ENCODE data around the gene C4orf54. TPM values are rescaled to one million over a fixed set of nuclear protein-coding genes. Genes with fewer than 3 reads are reported as not detected.

The C4orf54 gene
- total and polyA plus RNA-seq, 4 donors: under 0.01 to 0.06 (median 0.01) TPM

GRCh38 chr4:99653916-99654315 lies 3.7 kb downstream of the C4orf54 start:
- H3K4me3 ChIP-seq: no peak overlapping the region
- no peaks in the 10 kb centered on the region for H3K36me3 ChIP-seq (ENCODE audit: control insufficient read depth in 4 of 4, insufficient read depth in 4 of 4, low read length in 4 of 4)
- WGBS, 2 donors: 88 to 94% methylated on average over 9 of the region's 9 CpGs
- no peak overlapping the region for H3K9ac ChIP-seq (ENCODE audit: insufficient read depth in 1 of 2, low read length in 2 of 2)
- ATAC-seq (ENCODE audit: insufficient read depth, low FRiP score) (no peak), DNase-seq (no peak)
- H3K27ac ChIP-seq (ENCODE audit: low read depth in 1 of 2, low read length in 1 of 2): no peak overlapping the region
- H3K9me3 ChIP-seq (ENCODE audit: control insufficient read depth in 4 of 4, insufficient read depth in 3 of 4, low read length in 3 of 4): peaks cover 0 to 2% (median 0%) of the 10 kb centered on the region in 4 donors
- TF ChIP-seq CTCF (IDR thresholded peaks at IDR 0.05; ENCODE audit: control extremely low read depth, extremely low read depth): no peak
- no peaks in the 10 kb centered on the region for H3K27me3 ChIP-seq (ENCODE audit: control insufficient read depth in 3 of 3, insufficient read depth in 3 of 3, low read length in 2 of 3)
- H3K4me1 ChIP-seq (ENCODE audit: control insufficient read depth in 5 of 5, insufficient read depth in 5 of 5, low read length in 5 of 5): peaks cover 0 to 7% (median 0%) of the 10 kb centered on the region in 5 donors

- Histone ChIP-seq H3K36me3 (ENCODE audit: control insufficient read depth in 4 of 4, insufficient read depth in 4 of 4, low read length in 4 of 4) (no peaks in the 10 kb centered on the region), H3K9me3 (ENCODE audit: control insufficient read depth in 4 of 4, insufficient read depth in 3 of 4, low read length in 3 of 4) (peaks cover 0 to 2% (median 0%) of the 10 kb centered on the region in 4 donors), H3K27ac (ENCODE audit: low read depth in 1 of 2, low read length in 1 of 2) (no peak overlapping the region), H3K27me3 (ENCODE audit: control insufficient read depth in 3 of 3, insufficient read depth in 3 of 3, low read length in 2 of 3) (no peaks in the 10 kb centered on the region), H3K4me1 (ENCODE audit: control insufficient read depth in 5 of 5, insufficient read depth in 5 of 5, low read length in 5 of 5) (peaks cover 0 to 15% (median 0%) of the 10 kb centered on the region in 5 donors), H3K9ac (ENCODE audit: insufficient read depth in 1 of 2, low read length in 2 of 2) (no peak overlapping the region), H3K4me3 (no peak overlapping the region)
- no peak for DNase-seq
- ATAC-seq (ENCODE audit: insufficient read depth, low FRiP score): no peak
- 96 to 97% methylated on average over 43 of the region's 43 CpGs for WGBS, 2 donors
- no peak for TF ChIP-seq CTCF (IDR thresholded peaks at IDR 0.05; ENCODE audit: control extremely low read depth, extremely low read depth)
These were observed 4.8 kb downstream of the C4orf54 start for GRCh38 chr4:99652596-99653436.

GRCh38 chr4:99651811-99652485 lies 5.7 kb downstream of the C4orf54 start:
- WGBS, 2 donors: 97% methylated on average over 49 of the region's 49 CpGs
- no peaks in the 10 kb centered on the region for H3K36me3 ChIP-seq (ENCODE audit: control insufficient read depth in 4 of 4, insufficient read depth in 4 of 4, low read length in 4 of 4)
- no peak overlapping the region for H3K9ac ChIP-seq (ENCODE audit: insufficient read depth in 1 of 2, low read length in 2 of 2)
- peaks cover 0 to 20% (median 0%) of the 10 kb centered on the region in 5 donors for H3K4me1 ChIP-seq (ENCODE audit: control insufficient read depth in 5 of 5, insufficient read depth in 5 of 5, low read length in 5 of 5)
- H3K27ac ChIP-seq (ENCODE audit: low read depth in 1 of 2, low read length in 1 of 2): no peak overlapping the region
- no peak for DNase-seq
- no peak for TF ChIP-seq CTCF (IDR thresholded peaks at IDR 0.05; ENCODE audit: control extremely low read depth, extremely low read depth)
- H3K4me3 ChIP-seq: no peak overlapping the region
- no peak for ATAC-seq (ENCODE audit: insufficient read depth, low FRiP score)
- H3K9me3 ChIP-seq (ENCODE audit: control insufficient read depth in 4 of 4, insufficient read depth in 3 of 4, low read length in 3 of 4): peaks cover 0 to 2% (median 0%) of the 10 kb centered on the region in 4 donors
- H3K27me3 ChIP-seq (ENCODE audit: control insufficient read depth in 3 of 3, insufficient read depth in 3 of 3, low read length in 2 of 3): no peaks in the 10 kb centered on the region
